Panc1 (cell line): ENCODE data around the gene RNF225. TPM values are rescaled to one million over a fixed set of nuclear protein-coding genes. Genes with fewer than 3 reads are reported as not detected.
A peak's percentile ranks its signal among the peaks of the same experiment; 100 is the strongest.

ENCODE experiments used
- ATAC-seq: fragments of 200-7000 bp; cut with Tn5 transposase; 2 replicates; pipeline ENCODE4 v1.9.1; 2020; ENCODE audit warnings: mild to moderate bottlenecking, moderate library complexity
- BruUV-seq: library from RNA; stranded (reverse); fragments of 400-500 nt; replicated peaks from 2 replicates; lab custom pipeline; 2021; lab: Mats Ljungman, UMichigan
- CTCF ChIA-PET: fragments of 300-600 bp; sonication (Branson Sonifier 250); formaldehyde crosslinking; loops from one replicate; lab custom pipeline; 2022; ENCODE audit warnings: antibody characterized with exemption; lab: Charles Lee
- POLR2A ChIA-PET: fragments of 300-600 bp; sonication (Branson Sonifier 250); formaldehyde crosslinking; loops from one replicate; lab custom pipeline; 2022; ENCODE audit warnings: antibody characterized with exemption; lab: Charles Lee
- DNase-seq: peaks from one replicate; pipeline ENCODE4 v3.0.0-alpha.2; 2010; ENCODE audit warnings: low read depth, low spot score
- H3K27ac ChIP-seq: 2 replicates; pipeline ENCODE4 v1.5.1; 2011; ENCODE audit warnings: mild to moderate bottlenecking, low read length, inconsistent platforms
- H3K27me3 ChIP-seq: fragments of 200-500 bp; sonication (Bioruptor generic); 2 replicates; pipeline ENCODE4 v1.6.0; 2014; ENCODE audit warnings: low read length, inconsistent platforms; ENCODE audit not compliant: control insufficient read depth, insufficient read depth
- H3K36me3 ChIP-seq: fragments of 200-500 bp; sonication (Bioruptor generic); 2 replicates; pipeline ENCODE4 v1.5.1; 2014; ENCODE audit warnings: inconsistent platforms, mild to moderate bottlenecking, low read length, moderate library complexity; ENCODE audit not compliant: control insufficient read depth, insufficient read depth
- H3K4me1 ChIP-seq: 2 replicates; pipeline ENCODE4 v1.5.1; 2011; ENCODE audit warnings: inconsistent platforms, mild to moderate bottlenecking, low read length, moderate library complexity; ENCODE audit not compliant: control insufficient read depth, insufficient read depth
- H3K4me3 ChIP-seq, 2 experiments: 2 replicates each; pipeline ENCODE4 v1.5.1; 2011 to 2012; ENCODE audit warnings: low read depth in 2 of 2, low read length in 2 of 2, mild to moderate bottlenecking in 2 of 2, inconsistent platforms in 1 of 2, moderate library complexity in 1 of 2
- H3K9me3 ChIP-seq: fragments of 200-500 bp; sonication (Bioruptor generic); 2 replicates; pipeline ENCODE4 v1.5.1; 2014; ENCODE audit warnings: low read depth, mild to moderate bottlenecking, inconsistent platforms, low read length, moderate library complexity; ENCODE audit not compliant: control insufficient read depth, insufficient read depth
- POLR2AphosphoS5 ChIP-seq: IDR thresholded peaks from 2 replicates; pipeline ENCODE4 v1.6.1; 2012; ENCODE audit warnings: mild to moderate bottlenecking, low read depth, low read length, moderate library complexity
- SIN3A ChIP-seq: IDR thresholded peaks from 2 replicates; pipeline ENCODE4 v1.6.1; 2012; ENCODE audit warnings: low read depth, mild to moderate bottlenecking, low read length, moderate library complexity, borderline replicate concordance; ENCODE audit not compliant: insufficient read depth
- TCF7L2 ChIP-seq: IDR thresholded peaks from 2 replicates; pipeline ENCODE4 v1.6.1; 2011; ENCODE audit warnings: mild to moderate bottlenecking, low read depth, low read length, inconsistent platforms
- in situ Hi-C: cut with HindIII; loops from 2 replicates; pipeline ENCODE4 v1.10.0; 2016; ENCODE audit warnings: low sequenced_read_pairs, low pct_unique_long_range_greater_than_20kb
- intact Hi-C: fragments of 100-400 bp; cut with micrococcal nuclease; formaldehyde crosslinking; loops from one replicate; pipeline ENCODE4 v1.10.0; 2022; ENCODE audit not compliant: unreplicated experiment
- total RNA-seq: library from RNA; stranded (reverse); gene quantifications from one replicate; pipeline ENCODE4 v1.2.1, GENCODE V29; 2021; ENCODE audit not compliant: unreplicated experiment
- TF ChIP-seq, protein P1 (sequence below): fragments of 450-650 bp; IDR thresholded peaks from 2 replicates; pipeline ENCODE4 v1.5.1; 2017; ENCODE audit warnings: mild to moderate bottlenecking
- TF ChIP-seq, protein P2 (sequence below), 2 experiments: IDR thresholded peaks; 2 replicates each; pipeline ENCODE4 v1.6.1; 2011 to 2012; ENCODE audit warnings: low read depth in 2 of 2, control low read depth in 1 of 2, low read length in 1 of 2, mild to moderate bottlenecking in 1 of 2, moderate library complexity in 1 of 2; ENCODE audit not compliant: insufficient read depth in 1 of 2

The RNF225 gene
- total RNA-seq, 1 experiment from 2014 or later, result 1.6 TPM

GRCh38 chr19:58380037-58380661, 15.3 kb upstream of the RNF225 start:
- peaks cover 20% of the 10 kb centered on the region for H3K4me1 ChIP-seq
- ATAC-seq (no peak), DNase-seq (no peak)
- no peaks in the 10 kb centered on the region for H3K9me3 ChIP-seq
- H3K27me3 ChIP-seq, result no peaks in the 10 kb centered on the region
- TSS peak; percentile 59 for BruUV-seq
- H3K4me3 ChIP-seq, result peak overlapping the region; percentile 64 to 94
- TF ChIP-seq SIN3A (no peak), POLR2AphosphoS5 (no peak), TCF7L2 (no peak)
- TF ChIP-seq, protein P1, sequence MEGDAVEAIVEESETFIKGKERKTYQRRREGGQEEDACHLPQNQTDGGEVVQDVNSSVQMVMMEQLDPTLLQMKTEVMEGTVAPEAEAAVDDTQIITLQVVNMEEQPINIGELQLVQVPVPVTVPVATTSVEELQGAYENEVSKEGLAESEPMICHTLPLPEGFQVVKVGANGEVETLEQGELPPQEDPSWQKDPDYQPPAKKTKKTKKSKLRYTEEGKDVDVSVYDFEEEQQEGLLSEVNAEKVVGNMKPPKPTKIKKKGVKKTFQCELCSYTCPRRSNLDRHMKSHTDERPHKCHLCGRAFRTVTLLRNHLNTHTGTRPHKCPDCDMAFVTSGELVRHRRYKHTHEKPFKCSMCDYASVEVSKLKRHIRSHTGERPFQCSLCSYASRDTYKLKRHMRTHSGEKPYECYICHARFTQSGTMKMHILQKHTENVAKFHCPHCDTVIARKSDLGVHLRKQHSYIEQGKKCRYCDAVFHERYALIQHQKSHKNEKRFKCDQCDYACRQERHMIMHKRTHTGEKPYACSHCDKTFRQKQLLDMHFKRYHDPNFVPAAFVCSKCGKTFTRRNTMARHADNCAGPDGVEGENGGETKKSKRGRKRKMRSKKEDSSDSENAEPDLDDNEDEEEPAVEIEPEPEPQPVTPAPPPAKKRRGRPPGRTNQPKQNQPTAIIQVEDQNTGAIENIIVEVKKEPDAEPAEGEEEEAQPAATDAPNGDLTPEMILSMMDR, result no peak
- TF ChIP-seq, protein P2, sequence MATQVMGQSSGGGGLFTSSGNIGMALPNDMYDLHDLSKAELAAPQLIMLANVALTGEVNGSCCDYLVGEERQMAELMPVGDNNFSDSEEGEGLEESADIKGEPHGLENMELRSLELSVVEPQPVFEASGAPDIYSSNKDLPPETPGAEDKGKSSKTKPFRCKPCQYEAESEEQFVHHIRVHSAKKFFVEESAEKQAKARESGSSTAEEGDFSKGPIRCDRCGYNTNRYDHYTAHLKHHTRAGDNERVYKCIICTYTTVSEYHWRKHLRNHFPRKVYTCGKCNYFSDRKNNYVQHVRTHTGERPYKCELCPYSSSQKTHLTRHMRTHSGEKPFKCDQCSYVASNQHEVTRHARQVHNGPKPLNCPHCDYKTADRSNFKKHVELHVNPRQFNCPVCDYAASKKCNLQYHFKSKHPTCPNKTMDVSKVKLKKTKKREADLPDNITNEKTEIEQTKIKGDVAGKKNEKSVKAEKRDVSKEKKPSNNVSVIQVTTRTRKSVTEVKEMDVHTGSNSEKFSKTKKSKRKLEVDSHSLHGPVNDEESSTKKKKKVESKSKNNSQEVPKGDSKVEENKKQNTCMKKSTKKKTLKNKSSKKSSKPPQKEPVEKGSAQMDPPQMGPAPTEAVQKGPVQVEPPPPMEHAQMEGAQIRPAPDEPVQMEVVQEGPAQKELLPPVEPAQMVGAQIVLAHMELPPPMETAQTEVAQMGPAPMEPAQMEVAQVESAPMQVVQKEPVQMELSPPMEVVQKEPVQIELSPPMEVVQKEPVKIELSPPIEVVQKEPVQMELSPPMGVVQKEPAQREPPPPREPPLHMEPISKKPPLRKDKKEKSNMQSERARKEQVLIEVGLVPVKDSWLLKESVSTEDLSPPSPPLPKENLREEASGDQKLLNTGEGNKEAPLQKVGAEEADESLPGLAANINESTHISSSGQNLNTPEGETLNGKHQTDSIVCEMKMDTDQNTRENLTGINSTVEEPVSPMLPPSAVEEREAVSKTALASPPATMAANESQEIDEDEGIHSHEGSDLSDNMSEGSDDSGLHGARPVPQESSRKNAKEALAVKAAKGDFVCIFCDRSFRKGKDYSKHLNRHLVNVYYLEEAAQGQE (IDR thresholded peaks at IDR 0.05; ENCODE audit: insufficient read depth in 1 of 2, low read depth in 2 of 2, low read length in 1 of 2), result no peak
- H3K36me3 ChIP-seq, result no peaks in the 10 kb centered on the region
- intact Hi-C loops, result no loop called here
- peak overlapping the region; percentile 89 for H3K27ac ChIP-seq
- ChIA-PET CTCF (no interaction called here), POLR2A (interaction anchor here (0.5 to 0.6 kb wide), 2 partner anchors 20 to 113 kb away, joined by 8 to 11 read pairs; no protein-coding TSS in a partner anchor)
- in situ Hi-C loops, result no loop called here

- CTCF ChIA-PET, result no interaction called here
- TF ChIP-seq SIN3A, result peak; percentile 78; the same call in 1 of the 2 replicates
- peak; percentile 93 for TF ChIP-seq POLR2AphosphoS5
- TF ChIP-seq, protein P2 (IDR thresholded peaks at IDR 0.05; ENCODE audit: insufficient read depth in 1 of 2, low read depth in 2 of 2, low read length in 1 of 2), result no peak
- TF ChIP-seq, protein P1, result no peak
- peak; percentile 90 for TF ChIP-seq TCF7L2
Observed at GRCh38 chr19:58380662-58381459, 14.6 kb upstream of the RNF225 start, which contains the start of gene ZNF837. Gene ZNF837 (minus strand): TSS chr19:58381030. CDS start chr19:58369332, 11,698 bp downstream.

More at GRCh38 chr19:58380662-58381459, 14.6 kb upstream of the RNF225 start, which contains the start of gene ZNF837:
- ATAC-seq (peak; percentile 93), DNase-seq (peak; percentile 98)
- H3K36me3 ChIP-seq, result no peaks in the 10 kb centered on the region
- intact Hi-C loops, result no loop called here
- no TSS peak for BruUV-seq
- peak within 1 kb of the TSS; percentile 64 to 94 for H3K4me3 ChIP-seq
- H3K27me3 ChIP-seq, result no peaks in the 10 kb centered on the region
- no peaks in the 10 kb centered on the region for H3K9me3 ChIP-seq
- H3K27ac ChIP-seq, result peak within 1 kb of the TSS; percentile 89
- in situ Hi-C loops, result no loop called here
- POLR2A ChIA-PET, result interaction anchor here (0.6 to 1.0 kb wide), 5 partner anchors 19 to 332 kb away, joined by 3 to 8 read pairs (median 4); no protein-coding TSS in a partner anchor
- H3K4me1 ChIP-seq, result peaks cover 27% of the 10 kb centered on the region
